NCI-H524 (cell line): ENCODE measurements around the gene MYOM3.

Experiments used
- DNase-seq, 2 experiments: peaks; one replicate each; lab custom pipeline; 2025; lab: John Stamatoyannopoulos, UW

The MYOM3 gene

DNA sequence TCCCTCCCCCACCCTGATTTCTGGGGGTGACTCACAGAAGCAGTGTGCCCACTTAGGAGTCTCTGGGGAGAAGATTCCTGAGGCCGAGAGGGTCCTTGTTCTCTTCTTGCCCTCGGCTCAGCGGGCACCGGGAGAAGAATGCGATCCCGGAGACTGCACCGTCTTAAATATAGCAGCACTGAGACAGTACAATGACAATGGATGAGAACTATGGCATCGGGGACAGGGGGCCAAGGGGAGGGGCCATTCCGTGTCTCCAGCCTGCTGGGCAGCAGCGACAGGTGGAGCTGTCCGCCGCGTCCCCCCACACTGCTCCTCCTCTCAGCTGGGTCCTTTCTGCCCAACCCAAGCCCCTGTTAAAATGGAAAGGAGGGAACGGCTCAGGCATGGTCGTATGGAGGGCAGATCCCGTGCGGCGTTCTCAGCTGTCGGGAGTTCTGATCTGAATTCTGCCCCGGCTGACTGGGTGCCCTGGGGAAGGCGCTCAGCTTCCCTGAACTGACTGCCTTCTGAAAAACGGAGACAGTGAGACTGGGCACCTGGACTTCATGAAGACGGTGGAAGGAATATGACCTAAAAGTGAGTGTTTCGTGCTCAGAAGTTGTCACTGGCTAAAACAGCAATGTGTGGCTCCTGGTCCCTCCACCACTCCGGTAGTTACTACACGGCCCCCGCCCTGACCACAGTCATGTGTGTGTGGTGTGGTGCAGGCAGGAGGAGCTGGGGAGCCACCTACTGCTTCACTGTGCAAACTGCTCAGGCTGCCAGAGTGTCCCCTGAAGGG lies at the start of gene MYOM3:
MYOM3 (minus strand) TSS at position 140 of the 784 bp plus-strand sequence. CDS start 3,499 bp downstream, outside the sequence.
- peak; percentile 50 to 77 for DNase-seq

GRCh38 chr1:24161270-24161669 lies 49.3 kb upstream of the MYOM3 start:
- DNase-seq, result no peak

DNA sequence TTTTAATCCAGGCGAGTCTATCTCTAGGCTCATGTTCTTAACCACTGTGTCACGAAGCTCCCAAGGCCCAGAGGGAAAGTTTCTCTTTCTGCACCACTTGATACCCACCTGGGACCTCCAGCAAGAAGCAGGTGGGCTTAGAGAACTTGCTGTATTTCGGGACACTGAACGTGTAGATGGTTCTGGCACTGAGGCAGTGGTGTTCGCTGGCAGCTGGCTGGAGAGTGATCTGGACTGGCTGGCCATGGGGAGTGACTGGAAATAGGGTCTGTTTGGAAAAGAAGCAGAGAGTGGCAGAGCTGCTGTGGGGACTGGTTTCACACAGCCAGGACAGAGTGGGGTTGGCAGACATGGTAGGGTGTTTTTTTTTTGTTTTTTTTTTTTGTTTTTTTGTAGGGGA lies 47.4 kb upstream of the MYOM3 start:
- no peak for DNase-seq

GRCh38 chr1:24157918-24158481 lies 46.1 kb upstream of the MYOM3 start:
- DNase-seq, result peak in 1 of 2 experiments; percentile 61

GRCh38 chr1:24156542-24157260 lies 44.8 kb upstream of the MYOM3 start:
- no peak for DNase-seq

- DNase-seq, result no peak
These were observed 43.3 kb upstream of the MYOM3 start for GRCh38 chr1:24155011-24155782.

- DNase-seq, result no peak
These were observed 42.3 kb upstream of the MYOM3 start for GRCh38 chr1:24154215-24154614.

DNA sequence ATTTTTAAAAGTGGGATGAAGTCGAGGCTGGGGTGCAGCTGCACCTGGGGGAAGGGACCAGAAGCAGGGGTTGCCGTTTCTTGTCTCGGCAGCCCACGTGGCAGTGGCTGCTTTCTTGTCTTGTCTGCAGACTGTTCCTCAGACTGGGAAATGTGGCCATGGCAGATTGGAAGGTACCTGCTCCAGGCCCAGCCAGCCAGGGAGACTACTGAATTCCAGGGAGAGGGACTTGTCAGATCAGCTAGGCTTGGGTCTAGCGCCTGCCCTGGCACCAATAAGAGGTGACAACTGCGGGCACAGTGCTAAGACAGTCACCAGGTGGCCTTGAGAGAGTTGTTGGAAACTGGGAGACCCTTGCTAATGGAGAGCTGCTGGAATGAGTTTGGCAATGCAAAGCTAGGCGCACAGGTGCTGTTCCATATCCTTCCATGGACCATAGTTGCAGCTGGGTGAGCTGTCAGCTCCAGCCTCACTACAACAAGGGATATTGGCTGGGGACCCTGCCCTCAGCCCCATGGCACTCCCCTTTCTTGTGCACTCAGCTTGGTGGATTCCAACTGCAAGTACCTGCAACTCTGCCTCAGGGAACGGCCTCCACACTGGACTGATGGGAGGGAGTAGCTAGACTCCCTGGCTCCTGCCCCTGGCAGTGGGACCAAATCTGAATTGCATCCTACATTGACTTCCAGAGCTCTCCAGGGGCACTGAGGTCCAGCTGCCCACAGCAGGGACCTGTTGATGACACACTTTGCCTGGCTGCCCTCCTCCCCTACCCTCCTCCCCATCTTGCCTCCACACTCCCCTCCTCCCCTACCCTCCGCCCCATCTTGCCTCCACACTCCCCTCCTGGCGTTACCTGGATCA lies 40.9 kb upstream of the MYOM3 start:
- no peak for DNase-seq

GRCh38 chr1:24151175-24151533 lies 39.2 kb upstream of the MYOM3 start:
- DNase-seq, result no peak

- DNase-seq, result peak; percentile 78
These were observed 38.6 kb upstream of the MYOM3 start for GRCh38 chr1:24150234-24151174.

DNA sequence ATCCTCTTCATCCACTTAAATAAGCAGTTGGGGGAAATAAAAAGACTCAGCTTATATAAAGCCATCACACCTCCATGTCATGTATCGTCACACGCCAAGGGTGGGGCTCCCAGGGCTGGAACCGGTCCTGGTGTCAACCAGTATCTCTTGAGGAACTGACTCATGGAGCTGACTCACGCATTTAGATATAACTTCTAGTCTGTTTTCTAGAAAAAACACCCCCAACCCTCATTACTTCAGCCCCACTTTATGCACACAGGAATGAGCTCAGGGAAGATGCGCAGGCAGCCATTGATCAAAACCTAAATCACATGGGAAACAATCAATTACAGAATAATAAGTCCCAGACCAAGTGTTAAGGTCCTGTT lies 37.9 kb upstream of the MYOM3 start:
- no peak for DNase-seq

GRCh38 chr1:24147816-24148215 lies 35.9 kb upstream of the MYOM3 start:
- DNase-seq, result no peak

DNA sequence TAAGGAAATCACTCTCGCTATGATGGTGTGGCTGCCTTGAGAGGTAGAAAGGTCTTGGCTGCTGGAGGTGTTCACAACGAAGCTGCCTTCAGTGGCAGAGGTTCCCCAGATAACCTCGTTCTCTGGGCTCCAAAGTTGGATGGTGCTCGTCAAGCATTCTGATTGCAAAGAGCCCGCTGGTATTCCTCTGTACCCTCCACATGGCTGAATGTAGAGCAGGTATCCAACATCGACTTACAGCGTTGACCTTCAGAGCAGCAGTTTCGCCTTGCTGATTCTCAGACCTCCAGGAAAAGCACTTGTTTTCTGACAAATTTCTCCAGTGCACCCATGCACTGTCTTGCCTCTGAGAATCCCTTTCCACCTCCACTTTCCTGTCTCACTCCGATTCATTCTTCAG lies 35.3 kb upstream of the MYOM3 start:
- DNase-seq, result no peak

- DNase-seq, result peak in 1 of 2 experiments; percentile 13
These were observed 30.9 kb upstream of the MYOM3 start, which contains the start of gene IL22RA1 for GRCh38 chr1:24142546-24143534. Gene IL22RA1 (minus strand): TSS chr1:24143140. CDS start chr1:24143082, 58 bp downstream.

- DNase-seq, result no peak
These were observed 29.5 kb upstream of the MYOM3 start for GRCh38 chr1:24141311-24141997.

DNA sequence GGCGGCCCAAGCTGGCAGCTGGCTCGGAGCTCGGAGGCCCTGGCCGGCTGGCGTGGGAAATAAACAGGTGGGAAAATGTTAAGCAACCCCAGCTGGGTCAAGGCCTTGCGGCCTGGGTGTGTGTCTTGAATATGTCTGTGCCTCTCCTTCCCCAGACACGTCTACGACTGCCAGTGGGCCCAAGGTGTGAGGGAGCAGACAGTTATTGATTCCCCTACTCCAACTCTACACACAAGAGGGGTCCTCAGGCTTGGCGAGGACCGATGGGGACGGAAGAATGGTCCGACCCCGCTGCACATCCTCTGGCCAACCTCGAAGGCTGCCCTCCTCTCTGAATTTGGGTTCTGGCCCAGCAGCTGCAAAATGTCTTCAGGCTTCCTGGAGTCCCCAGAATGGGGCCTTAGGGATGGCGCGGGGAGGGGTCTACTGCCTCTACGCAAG lies 28.8 kb upstream of the MYOM3 start:
- DNase-seq, result no peak

DNA sequence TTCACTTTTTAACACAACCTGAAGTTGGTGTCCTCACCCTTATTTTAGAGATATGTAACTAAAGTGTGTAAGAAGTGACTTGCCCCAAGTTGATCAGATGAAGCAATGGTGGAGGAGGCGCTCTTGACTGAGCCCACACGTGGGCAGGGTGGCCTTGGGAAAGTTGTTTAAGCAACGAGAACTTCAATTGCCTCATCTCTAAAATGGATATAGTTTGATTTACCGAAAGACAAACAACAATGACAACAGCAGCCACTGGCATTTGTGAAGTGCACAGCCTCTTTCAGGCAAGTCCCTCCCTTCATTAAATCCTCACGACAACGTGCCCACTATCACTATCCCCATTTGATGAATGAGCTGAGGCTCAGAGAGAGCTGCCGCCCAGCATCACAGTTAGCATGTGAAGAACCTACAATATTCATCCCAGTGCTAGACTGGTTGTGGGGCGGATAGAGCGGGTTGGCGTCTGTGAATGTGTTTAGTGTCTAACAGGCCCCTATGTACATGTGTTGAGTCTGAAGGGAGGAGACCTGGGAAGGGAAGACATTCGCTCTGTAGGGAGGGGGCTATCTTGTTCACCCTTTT lies 28.0 kb upstream of the MYOM3 start:
- DNase-seq, result no peak

DNA sequence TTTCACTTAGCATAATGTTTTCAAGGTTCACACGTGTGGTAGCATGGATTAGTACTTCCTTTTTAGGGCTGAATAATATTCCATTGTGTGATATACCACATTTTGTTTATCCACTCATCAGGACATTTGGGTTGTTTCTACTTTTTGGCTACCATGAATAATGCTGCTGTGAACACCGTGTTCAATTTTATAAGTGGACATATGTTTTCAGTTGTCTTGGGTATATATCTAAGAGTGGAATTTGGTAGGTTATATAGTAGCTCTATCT lies 27.2 kb upstream of the MYOM3 start:
- DNase-seq, result no peak
